Myocyte (in vitro differentiated cells): ENCODE measurements around the gene RAB43. TPM values are rescaled to one million over a fixed set of nuclear protein-coding genes. Genes with fewer than 3 reads are reported as not detected.
"Not testable (repeated sequence)": the region's sequence is repeated elsewhere in the genome, so short reads cannot be mapped to it uniquely, and the experiment has no call there.

ENCODE experiments used
- DNase-seq: peaks from one replicate; pipeline ENCODE4 v3.0.0-alpha.2; 2012; ENCODE audit warnings: low read depth
- polyA plus RNA-seq: library from polyadenylated mRNA; unstranded; fragments of >200 nt; gene quantifications from one replicate; pipeline ENCODE4 v1.2.1, GENCODE V29; 2012; ENCODE audit warnings: missing spikeins
- total RNA-seq: library from RNA; depleted of rRNA; stranded (reverse); fragments of >200 nt; gene quantifications from 2 replicates; pipeline ENCODE4 v1.2.3, GENCODE V29; 2014

The RAB43 gene
- 8.4 and 8.7 TPM in 2 replicates for total RNA-seq
- polyA plus RNA-seq, result 11.6 TPM

DNA sequence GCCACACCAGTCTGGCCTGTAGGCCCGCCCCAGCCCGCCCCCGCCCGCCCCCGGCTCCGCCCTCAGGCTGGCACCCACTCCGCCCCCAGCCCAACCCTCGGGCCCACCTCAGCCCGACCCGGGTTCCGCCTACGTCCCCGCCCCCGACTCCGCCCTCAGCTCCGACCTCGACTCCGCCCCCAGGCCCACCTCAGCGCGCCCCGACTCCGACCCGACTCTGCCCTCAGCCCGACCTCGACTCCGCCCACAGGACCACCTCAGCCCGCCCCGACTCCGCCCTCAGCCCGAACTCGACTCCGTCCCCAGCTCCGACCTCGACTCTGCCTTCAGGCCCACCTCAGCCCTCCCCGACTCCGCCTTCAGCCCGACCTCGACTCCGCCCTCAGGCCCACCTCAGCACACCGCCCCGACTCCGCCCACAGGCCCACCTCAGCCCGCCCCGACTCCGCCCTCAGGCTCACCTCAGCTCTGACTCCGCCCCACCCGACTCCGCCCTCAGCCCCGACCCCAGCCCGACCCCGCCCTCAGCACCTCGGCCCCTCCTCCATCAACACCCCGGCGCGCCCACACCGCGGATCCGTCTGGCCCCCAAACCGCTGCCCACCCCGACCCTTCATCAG lies at the start of gene RAB43:
Gene RAB43 (minus strand): TSS at position 13 of the 620 bp plus-strand sequence. CDS start 315 bp downstream, outside the sequence.
- DNase-seq, result peak; percentile 76

DNA sequence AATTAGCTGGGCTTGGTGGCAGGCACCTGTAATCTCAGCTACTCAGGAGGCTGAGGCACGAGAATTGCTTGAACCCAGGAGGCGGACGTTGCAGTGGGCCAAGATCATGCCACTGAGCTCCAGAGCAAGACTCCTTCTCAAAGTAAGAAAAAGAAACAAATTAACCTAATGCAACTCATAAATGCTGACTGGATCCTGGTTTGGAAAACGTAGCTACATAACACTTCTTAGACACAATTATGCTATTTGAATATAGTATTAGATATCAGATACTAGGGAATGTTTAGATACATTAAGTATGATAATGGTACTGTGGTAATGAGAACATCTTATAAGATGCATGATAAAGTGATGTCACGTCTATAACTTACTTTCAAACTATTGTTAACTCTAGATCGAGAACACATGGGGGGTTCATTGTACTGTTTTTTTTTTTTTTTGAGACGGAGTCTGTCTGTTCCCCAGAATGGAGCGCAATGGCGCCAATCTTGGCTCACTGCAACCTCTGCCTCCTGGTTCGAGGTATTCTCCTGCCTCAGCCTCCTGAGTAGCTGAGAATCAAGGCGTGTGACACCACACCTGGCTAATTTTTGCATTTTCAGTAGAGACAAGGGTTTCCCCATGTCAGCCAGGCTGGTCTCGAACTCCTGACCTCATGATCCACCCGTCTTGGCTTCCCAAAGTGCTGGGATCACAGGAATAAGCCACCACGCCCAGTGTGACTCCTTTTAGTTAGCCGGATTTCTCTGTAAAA lies 45.2 kb upstream of the RAB43 start:
- DNase-seq, result no peak

DNA sequence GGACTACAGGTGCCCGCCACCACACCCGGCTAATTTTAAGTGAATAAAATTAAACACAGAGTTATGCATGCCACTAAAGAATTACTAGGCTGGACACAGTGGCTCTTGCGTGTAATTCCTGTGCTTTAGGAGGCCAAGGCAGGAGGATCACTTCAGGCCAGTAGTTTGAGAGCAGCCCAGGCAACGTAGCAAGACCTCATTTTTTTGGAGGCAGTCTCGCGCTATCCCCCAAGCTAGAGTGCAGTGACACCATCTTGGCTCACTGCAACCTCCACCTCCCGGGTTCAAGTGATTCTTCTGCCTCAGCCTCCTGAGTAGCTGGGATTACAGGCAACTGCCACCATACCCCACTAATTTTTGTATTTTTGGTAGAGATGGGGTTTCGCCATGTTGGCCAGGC lies 44.0 kb upstream of the RAB43 start:
- not testable (repeated sequence) for DNase-seq

GRCh38 chr3:129164500-129164899 lies 42.9 kb upstream of the RAB43 start:
- DNase-seq, result no peak

DNA sequence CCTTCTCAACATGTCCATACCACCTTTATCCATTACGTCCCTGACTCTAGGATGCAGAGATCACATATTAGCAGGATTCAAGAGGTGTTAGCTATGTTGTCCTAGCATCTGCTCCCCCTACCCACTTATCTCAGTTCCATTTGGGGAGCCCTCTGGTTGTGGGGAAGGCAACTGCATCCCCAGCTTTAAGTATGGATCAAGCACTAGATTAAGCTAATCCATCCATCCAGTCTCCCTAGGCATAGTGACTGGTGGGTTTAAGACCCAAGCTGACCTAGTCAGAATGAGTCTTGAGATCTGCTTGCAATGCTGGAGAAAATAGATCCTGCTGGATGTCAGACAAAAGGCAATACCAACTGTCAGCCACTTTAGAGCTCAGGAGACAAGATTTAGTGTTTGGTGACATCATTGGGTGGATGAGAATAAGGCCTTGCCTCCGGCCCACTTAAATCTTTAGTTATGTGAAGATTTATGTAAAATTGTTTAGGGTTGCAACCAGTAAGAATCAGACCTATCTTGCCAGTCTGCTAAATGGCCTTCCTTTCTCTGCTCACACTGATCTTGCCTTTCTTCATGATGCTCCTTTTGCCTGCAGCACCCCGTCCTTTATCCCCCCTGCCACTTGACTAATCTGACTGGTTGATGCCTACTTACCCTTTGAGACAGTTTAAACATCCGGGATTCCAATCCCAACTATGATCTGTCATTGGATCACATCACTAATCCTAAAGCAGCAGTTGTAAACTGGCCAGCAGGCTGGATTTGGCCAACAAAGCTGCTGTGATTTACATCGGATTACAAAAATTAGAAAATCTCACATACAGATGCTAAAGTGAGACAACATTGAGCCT lies 41.4 kb upstream of the RAB43 start:
- DNase-seq, result no peak

DNA sequence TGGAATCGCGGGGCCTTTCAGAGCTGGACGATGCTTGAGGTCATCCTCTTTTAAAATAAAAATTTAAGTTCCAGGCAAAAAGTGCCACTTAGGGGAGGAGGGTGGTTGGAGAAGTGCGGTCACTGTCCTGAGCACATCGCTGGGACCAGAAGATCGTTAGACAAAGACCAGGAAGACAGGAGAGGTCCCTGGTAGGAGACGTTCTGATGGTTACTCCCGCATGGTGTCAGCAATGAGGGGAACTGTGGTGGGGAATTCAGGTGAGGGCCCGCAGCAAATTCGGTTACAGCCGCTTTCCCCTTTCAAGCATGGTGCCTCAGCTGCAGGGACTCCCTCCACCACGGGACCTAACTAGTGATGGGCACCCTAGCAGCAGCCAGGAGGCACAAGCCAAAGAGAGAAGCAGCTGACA lies 40.3 kb upstream of the RAB43 start:
- DNase-seq, result peak; percentile 47

- DNase-seq, result peak; percentile 97
Measured at GRCh38 chr3:129160891-129161859, 39.6 kb upstream of the RAB43 start, which contains the start of gene ISY1. TSS of gene ISY1 (minus strand) at chr3:129161063. CDS start at chr3:129160975, 88 bp downstream.

- no peak for DNase-seq
Measured at GRCh38 chr3:129144786-129145185, 23.2 kb upstream of the RAB43 start.

DNA sequence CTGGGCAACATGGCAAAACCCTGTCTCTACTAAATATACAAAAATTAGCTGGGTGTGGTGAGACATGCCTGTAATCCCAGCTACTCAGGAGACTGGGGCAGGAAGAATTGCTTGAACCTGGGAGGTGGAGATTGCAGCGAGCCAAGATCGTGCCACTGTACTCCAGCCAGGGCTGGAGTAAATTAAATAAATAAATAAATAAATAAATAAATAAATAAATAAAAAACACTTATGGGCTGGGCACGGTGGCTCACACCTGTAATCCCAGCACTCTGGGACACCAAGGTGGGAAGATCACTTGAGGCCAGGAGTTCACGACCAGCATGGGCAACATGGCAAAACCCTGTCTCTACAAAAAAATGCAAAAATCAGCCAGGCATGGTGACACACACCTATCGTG lies 19.4 kb upstream of the RAB43 start:
- not testable (repeated sequence) for DNase-seq

- DNase-seq, result no peak
Measured at GRCh38 chr3:129139911-129140310, 18.3 kb upstream of the RAB43 start.

- DNase-seq, result not testable (repeated sequence)
Measured at GRCh38 chr3:129136275-129136674, 14.7 kb upstream of the RAB43 start.

DNA sequence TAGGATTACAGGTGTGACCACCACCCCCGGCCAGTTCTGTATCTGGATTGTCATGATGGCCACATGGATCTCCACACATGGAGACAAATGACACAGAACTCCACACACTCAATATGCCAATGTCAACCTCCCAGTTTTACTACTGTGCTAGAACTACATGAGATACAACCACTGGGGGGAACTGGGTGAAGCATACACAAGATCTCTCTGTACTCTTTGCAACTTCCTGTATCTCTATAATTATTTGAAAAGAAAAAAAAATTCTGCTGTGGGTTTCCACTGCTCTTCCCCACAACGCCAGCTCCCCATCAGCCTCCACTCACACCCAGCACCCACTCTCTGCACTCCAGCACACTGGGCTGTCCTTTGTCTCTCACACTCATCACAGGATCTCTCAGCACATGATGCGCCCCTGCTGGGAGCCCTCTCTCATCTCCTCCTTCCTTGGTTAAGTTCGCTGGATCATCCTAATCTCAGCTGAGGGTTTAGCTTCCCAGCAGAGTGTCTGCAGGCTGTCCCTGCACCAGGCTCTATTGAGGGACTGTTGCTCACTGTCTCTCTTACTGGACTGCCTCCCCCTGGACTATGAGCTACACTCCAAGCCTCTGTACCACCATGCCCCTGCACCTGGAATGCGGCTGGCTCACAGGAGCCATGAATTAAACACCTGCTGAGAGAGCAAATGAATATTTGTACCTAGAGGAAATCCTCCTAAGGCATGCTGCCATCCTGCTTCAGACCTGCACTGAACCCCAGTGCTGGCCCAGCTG lies 10.7 kb upstream of the RAB43 start:
- no peak for DNase-seq

DNA sequence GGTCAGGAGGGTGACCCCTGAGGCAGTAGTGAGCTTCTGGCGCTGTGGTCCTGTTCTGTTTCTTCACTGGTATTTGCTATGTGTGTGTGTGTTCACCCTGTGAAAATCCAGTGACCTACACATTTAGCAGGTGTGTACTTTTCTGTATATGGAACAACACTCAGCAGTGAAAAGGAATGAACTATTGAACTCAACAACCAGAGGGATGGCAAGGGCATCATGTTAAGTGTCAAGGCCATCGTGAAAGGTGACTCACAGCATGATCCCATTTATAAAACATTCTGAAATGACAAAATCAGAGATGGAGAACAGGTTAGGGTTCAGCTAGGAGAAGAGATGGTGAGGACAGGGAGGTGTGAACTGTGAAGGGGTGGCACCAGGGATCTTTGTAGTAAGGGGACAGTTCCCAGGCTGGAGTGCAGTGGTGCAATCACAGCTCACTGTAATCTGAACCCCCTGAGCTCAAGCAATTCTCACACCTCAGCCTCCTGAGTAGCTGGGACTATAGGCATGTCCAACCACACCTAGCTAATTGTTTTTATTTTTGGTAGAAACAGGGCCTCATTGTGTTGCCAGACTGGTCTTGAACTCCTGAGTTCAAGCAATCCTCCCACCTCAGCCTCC lies 10.0 kb upstream of the RAB43 start:
- no peak for DNase-seq

DNA sequence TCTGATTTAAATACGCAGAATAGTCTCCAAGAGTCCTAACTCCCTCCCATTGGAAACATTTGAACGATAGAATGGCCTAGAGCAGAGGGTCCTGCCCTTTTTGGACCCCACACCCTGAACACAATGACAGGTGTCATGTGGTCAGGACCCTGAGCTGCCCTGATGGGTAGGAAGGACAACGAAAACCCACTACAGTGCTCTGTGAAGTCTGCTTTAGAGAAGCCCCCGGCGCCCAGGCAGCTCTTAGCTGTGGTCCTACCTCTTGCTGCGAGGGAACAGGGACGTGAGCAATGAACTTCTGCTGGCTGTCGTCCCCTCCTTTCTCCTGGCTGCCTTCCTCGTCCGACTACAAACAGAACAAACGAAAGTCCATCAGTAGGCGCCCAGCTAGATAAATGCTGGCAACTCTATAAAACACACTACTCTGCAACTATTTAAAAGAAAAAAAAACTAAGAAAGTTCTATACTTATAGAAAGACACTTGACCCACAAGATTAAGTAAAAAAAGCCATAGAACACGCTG lies 8.7 kb upstream of the RAB43 start:
- no peak for DNase-seq

GRCh38 chr3:129128357-129129155 lies 7.0 kb upstream of the RAB43 start:
- no peak for DNase-seq

DNA sequence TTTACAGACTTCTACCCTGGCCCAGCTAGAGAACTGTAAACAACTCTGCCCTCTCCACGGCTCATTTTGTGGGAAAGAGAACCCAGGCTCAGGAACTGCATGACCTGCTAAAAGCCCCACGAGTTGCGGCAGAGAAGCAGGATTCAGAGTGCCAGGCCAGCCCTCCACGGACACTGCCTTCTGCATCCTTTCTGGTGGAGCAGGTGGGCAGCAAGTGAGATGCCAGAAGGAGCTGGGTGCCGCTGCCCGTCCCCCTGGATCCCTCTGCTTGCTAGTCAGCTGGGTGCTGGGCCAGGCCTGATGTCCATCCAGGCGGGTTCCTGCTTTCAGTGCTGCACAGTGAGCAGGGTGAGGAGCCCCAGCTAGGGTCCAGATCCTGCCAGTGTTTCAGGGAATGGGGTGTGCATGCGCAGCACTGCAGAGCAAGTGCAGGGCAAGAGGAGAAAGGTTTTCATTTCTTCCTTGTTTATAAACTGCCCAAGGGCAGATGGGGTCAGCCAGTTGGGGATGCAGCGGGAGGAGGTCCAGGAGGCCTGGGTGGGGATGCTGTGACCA lies 5.2 kb upstream of the RAB43 start:
- no peak for DNase-seq

- no peak for DNase-seq
Measured at GRCh38 chr3:129123314-129124060, 1.9 kb upstream of the RAB43 start.
